Ovary (tissue), 3 donors: ENCODE results near the gene PCSK9.

Source experiments
- CTCF ChIP-seq, 3 donors: fragments of 450-650 bp in 2 of 3; fragments of 200-600 bp in 1 of 3; IDR thresholded peaks; one replicate each; pipeline versions ENCODE4 v1.5.1 to v1.8.0; 2016 to 2022; ENCODE audit warnings: antibody characterized with exemption in 3 of 3, mild to moderate bottlenecking in 1 of 3
- EP300 ChIP-seq: sonication (generic); formaldehyde crosslinking; IDR thresholded peaks from one replicate; pipeline ENCODE4 v1.6.1; 2017; ENCODE audit warnings: antibody characterized with exemption
- POLR2A ChIP-seq: fragments of 450-650 bp; IDR thresholded peaks from one replicate; pipeline ENCODE4 v1.6.1; 2017; ENCODE audit warnings: antibody characterized with exemption, mild to moderate bottlenecking, moderate library complexity
- donor health status: DM: no; HTN: no; CAD: no.

- TF ChIP-seq POLR2A, result no peak
- no peak for TF ChIP-seq CTCF (IDR thresholded peaks at IDR 0.05)
- no peak for TF ChIP-seq EP300
Measured at GRCh38 chr1:54994355-54994990, 44.9 kb upstream of the PCSK9 start.
